ENCODE measurements around the gene IFT57.

DNA sequence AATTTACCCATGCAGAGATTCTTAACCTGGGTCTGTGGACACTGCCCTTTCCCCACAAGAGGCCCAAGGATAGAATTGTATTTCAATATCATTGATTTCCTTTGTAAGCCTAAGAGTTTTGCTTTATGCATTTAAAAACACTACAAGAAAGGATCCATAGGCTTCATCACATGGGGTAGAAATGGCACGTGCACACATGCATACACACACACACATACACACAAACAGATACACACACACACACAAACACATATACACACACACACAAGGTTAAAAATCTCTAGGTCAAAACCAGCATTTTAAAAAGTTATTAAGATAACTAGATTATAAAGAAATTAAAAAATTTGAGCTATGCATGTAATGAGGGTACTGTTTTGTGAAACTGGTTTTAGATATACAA lies 95.9 kb downstream of the IFT57 start:
- TF ChIP-seq, protein P1, sequence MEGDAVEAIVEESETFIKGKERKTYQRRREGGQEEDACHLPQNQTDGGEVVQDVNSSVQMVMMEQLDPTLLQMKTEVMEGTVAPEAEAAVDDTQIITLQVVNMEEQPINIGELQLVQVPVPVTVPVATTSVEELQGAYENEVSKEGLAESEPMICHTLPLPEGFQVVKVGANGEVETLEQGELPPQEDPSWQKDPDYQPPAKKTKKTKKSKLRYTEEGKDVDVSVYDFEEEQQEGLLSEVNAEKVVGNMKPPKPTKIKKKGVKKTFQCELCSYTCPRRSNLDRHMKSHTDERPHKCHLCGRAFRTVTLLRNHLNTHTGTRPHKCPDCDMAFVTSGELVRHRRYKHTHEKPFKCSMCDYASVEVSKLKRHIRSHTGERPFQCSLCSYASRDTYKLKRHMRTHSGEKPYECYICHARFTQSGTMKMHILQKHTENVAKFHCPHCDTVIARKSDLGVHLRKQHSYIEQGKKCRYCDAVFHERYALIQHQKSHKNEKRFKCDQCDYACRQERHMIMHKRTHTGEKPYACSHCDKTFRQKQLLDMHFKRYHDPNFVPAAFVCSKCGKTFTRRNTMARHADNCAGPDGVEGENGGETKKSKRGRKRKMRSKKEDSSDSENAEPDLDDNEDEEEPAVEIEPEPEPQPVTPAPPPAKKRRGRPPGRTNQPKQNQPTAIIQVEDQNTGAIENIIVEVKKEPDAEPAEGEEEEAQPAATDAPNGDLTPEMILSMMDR (IDR thresholded peaks at IDR 0.05): no peak
- no peak for TF ChIP-seq ATF3 (CRISPR knock-in tag; conservative IDR thresholded peaks at IDR 0.05)
- TF ChIP-seq ATF1 (CRISPR knock-in tag; IDR thresholded peaks at IDR 0.05): no peak
- TF ChIP-seq NFYB (CRISPR knock-in tag; conservative IDR thresholded peaks at IDR 0.05; ENCODE audit: low read depth): no peak
- no peak for TF ChIP-seq ZNF121 (CRISPR knock-in tag; IDR thresholded peaks at IDR 0.05)
- TF ChIP-seq, protein P2, sequence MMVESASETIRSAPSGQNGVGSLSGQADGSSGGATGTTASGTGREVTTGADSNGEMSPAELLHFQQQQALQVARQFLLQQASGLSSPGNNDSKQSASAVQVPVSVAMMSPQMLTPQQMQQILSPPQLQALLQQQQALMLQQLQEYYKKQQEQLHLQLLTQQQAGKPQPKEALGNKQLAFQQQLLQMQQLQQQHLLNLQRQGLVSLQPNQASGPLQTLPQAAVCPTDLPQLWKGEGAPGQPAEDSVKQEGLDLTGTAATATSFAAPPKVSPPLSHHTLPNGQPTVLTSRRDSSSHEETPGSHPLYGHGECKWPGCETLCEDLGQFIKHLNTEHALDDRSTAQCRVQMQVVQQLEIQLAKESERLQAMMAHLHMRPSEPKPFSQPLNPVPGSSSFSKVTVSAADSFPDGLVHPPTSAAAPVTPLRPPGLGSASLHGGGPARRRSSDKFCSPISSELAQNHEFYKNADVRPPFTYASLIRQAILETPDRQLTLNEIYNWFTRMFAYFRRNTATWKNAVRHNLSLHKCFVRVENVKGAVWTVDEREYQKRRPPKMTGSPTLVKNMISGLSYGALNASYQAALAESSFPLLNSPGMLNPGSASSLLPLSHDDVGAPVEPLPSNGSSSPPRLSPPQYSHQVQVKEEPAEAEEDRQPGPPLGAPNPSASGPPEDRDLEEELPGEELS (CRISPR knock-in tag; IDR thresholded peaks at IDR 0.05): no peak
- no peak for TF ChIP-seq FOXJ3 (CRISPR knock-in tag; IDR thresholded peaks at IDR 0.05; ENCODE audit: borderline replicate concordance)
- no peak for TF ChIP-seq CREM (CRISPR knock-in tag; IDR thresholded peaks at IDR 0.05)
- TF ChIP-seq, protein P3, sequence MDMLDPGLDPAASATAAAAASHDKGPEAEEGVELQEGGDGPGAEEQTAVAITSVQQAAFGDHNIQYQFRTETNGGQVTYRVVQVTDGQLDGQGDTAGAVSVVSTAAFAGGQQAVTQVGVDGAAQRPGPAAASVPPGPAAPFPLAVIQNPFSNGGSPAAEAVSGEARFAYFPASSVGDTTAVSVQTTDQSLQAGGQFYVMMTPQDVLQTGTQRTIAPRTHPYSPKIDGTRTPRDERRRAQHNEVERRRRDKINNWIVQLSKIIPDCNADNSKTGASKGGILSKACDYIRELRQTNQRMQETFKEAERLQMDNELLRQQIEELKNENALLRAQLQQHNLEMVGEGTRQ (CRISPR knock-in tag; IDR thresholded peaks at IDR 0.05): no peak
- TF ChIP-seq E2F1 (CRISPR knock-in tag; IDR thresholded peaks at IDR 0.05): no peak
- no peak for TF ChIP-seq ATF2 (CRISPR knock-in tag; IDR thresholded peaks at IDR 0.05; ENCODE audit: borderline replicate concordance, low read depth)
- no peak for TF ChIP-seq ZBTB21 (CRISPR knock-in tag; IDR thresholded peaks at IDR 0.05; ENCODE audit: borderline replicate concordance)
- TF ChIP-seq E2F4 (CRISPR knock-in tag; IDR thresholded peaks at IDR 0.05; ENCODE audit: borderline replicate concordance, low read depth): no peak
